GM10248 (cell line): ENCODE measurements around the gene KLHL28.

Experiments used
- CTCF ChIA-PET: fragments of 300-600 bp; sonication (Branson Sonifier 250); formaldehyde crosslinking; extraction: SDS; loops from one replicate; lab custom pipeline; 2021; ENCODE audit warnings: antibody characterized with exemption; lab: Yijun Ruan, JAX
- POLR2A ChIA-PET: fragments of 350-650 bp; sonication (Branson Sonifier 250); formaldehyde crosslinking; extraction: SDS; loops from one replicate; lab custom pipeline; 2020; ENCODE audit warnings: antibody characterized with exemption; lab: Yijun Ruan, JAX
- DNase-seq: peaks from one replicate; pipeline ENCODE4 v3.0.0; 2012; ENCODE audit errors: extremely low spot score
- CTCF ChIP-seq: IDR thresholded peaks from 2 replicates; pipeline ENCODE4 v1.5.1; 2012; ENCODE audit warnings: mild to moderate bottlenecking, low read depth; ENCODE audit errors: extremely low read depth, missing control alignments, control extremely low read depth

The KLHL28 gene

GRCh38 chr14:44962334-44963043, 742 bp upstream of the KLHL28 start:
- POLR2A ChIA-PET, result interaction anchor here (1.3 kb wide), 1 partner anchor 172 kb away, joined by 3 read pairs; the partner anchor contains the start of gene FKBP3
- DNase-seq, result peak; percentile 53
- CTCF ChIA-PET, result interaction anchor here (0.8 to 2.9 kb wide), 12 partner anchors 10 to 291 kb away, joined by 3 to 8 read pairs (median 4); no protein-coding TSS in a partner anchor
- TF ChIP-seq CTCF, result no peak

GRCh38 chr14:44961151-44961553, 595 bp downstream of the KLHL28 start:
- DNase-seq, result peak; percentile 45
- no peak for TF ChIP-seq CTCF
- ChIA-PET POLR2A (interaction anchor here (0.6 kb wide), 1 partner anchor 31 kb away, joined by 6 read pairs; no protein-coding TSS in a partner anchor), CTCF (interaction anchor here (0.7 to 2.9 kb wide), 8 partner anchors 9 to 292 kb away, joined by 3 to 8 read pairs (median 4); partner anchors contain the start of gene MIS18BP1)

GRCh38 chr14:44960646-44961045, 1.1 kb downstream of the KLHL28 start:
- POLR2A ChIA-PET, result interaction anchor here (0.6 kb wide), 1 partner anchor 31 kb away, joined by 6 read pairs; no protein-coding TSS in a partner anchor

GRCh38 chr14:44960146-44960545, 1.6 kb downstream of the KLHL28 start:
- POLR2A ChIA-PET, result no interaction called here
- CTCF ChIA-PET, result interaction anchor here (1.0 to 2.9 kb wide), 3 partner anchors 8 to 198 kb away, joined by 3 to 8 read pairs (median 4); no protein-coding TSS in a partner anchor
- no peak for TF ChIP-seq CTCF
- no peak for DNase-seq

More at GRCh38 chr14:44960646-44961045, 1.1 kb downstream of the KLHL28 start:
- TF ChIP-seq CTCF, result no peak
- CTCF ChIA-PET, result interaction anchor here (1.0 to 2.9 kb wide), 5 partner anchors 8 to 197 kb away, joined by 3 to 8 read pairs (median 4); no protein-coding TSS in a partner anchor
- DNase-seq, result no peak

GRCh38 chr14:44959538-44959937, 2.2 kb downstream of the KLHL28 start:
- ChIA-PET CTCF (no interaction called here), POLR2A (no interaction called here)
- DNase-seq, result no peak
- no peak for TF ChIP-seq CTCF

GRCh38 chr14:44956866-44957265, 4.9 kb downstream of the KLHL28 start:
- POLR2A ChIA-PET, result no interaction called here

More at GRCh38 chr14:44956866-44957265, 4.9 kb downstream of the KLHL28 start:
- no peak for DNase-seq
- TF ChIP-seq CTCF, result no peak
- CTCF ChIA-PET, result no interaction called here
